Heart right ventricle (tissue), 16 donors: ENCODE data around the gene ACR. TPM values are rescaled to one million over a fixed set of nuclear protein-coding genes. Genes with fewer than 3 reads are reported as not detected.
"Not testable (repeated sequence)": the region's sequence is repeated elsewhere in the genome, so short reads cannot be mapped to it uniquely, and the experiment has no call there.

Source experiments
- ATAC-seq, 8 donors: fragments of 200-7000 bp; cut with Tn5 transposase; one replicate each; pipeline ENCODE4 v1.9.1; 2020; ENCODE audit warnings: mild to moderate bottlenecking in 8 of 8, moderate library complexity in 8 of 8, moderate number of reproducible peaks in 1 of 8
- DNase-seq, 2 donors: peaks; one replicate each; pipeline ENCODE4 v3.0.0-alpha.2; 2020
- H3K27ac ChIP-seq, 10 donors: fragments of 200-600 bp; sonication (generic) in 2 of 10; one replicate each; pipeline versions ENCODE4 v1.5.0 to v1.8.0; 2020 to 2022; ENCODE audit warnings: mild to moderate bottlenecking in 3 of 10
- H3K27me3 ChIP-seq, 7 donors: fragments of 200-600 bp; one replicate each; pipeline ENCODE4 v1.8.0; 2021 to 2022; ENCODE audit warnings: mild to moderate bottlenecking in 2 of 7
- H3K36me3 ChIP-seq, 9 donors: fragments of 200-600 bp; sonication (generic) in 1 of 9; one replicate each; pipeline versions ENCODE4 v1.5.0 to v1.8.0; 2020 to 2022; ENCODE audit warnings: mild to moderate bottlenecking in 2 of 9
- H3K4me1 ChIP-seq, 9 donors: fragments of 200-600 bp; sonication (generic) in 1 of 9; one replicate each; pipeline versions ENCODE4 v1.5.0 to v1.8.0; 2020 to 2022; ENCODE audit warnings: mild to moderate bottlenecking in 4 of 9
- H3K4me3 ChIP-seq, 10 donors: fragments of 200-600 bp; sonication (generic) in 2 of 10; one replicate each; pipeline versions ENCODE4 v1.5.0 to v1.8.0; 2020 to 2022; ENCODE audit warnings: mild to moderate bottlenecking in 7 of 10, moderate library complexity in 2 of 10
- H3K9me3 ChIP-seq, 11 donors: fragments of 200-600 bp in 10 of 11; sonication (generic) in 2 of 11; one replicate each; pipeline versions ENCODE4 v1.5.0 to v1.8.0; 2013 to 2022; ENCODE audit warnings: mild to moderate bottlenecking in 2 of 11, control low read depth in 1 of 11, moderate library complexity in 1 of 11
- CTCF ChIP-seq, 9 donors: fragments of 200-600 bp; sonication (generic) in 2 of 9; IDR thresholded peaks; one replicate each; pipeline versions ENCODE4 v1.5.0 to v1.8.0; 2021 to 2022; ENCODE audit warnings: antibody characterized with exemption in 9 of 9, mild to moderate bottlenecking in 5 of 9, moderate library complexity in 1 of 9
- WGBS, 2 donors: extraction: QIAGEN DNeasy Blood & Tissue Kit; methylation state at CpG; one replicate each; pipeline ENCODE4 v1.1.7; 2013; ENCODE audit warnings: inconsistent platforms in 1 of 2; 5-methylcytosine and 5-hydroxymethylcytosine counted together
- intact Hi-C, 10 donors: fragments of 100-400 bp; cut with DNase I; formaldehyde crosslinking; loops; one replicate each; pipeline versions ENCODE4 v1.11.1 to v1.14.2; 2022
- polyA plus RNA-seq, 2 donors: library from polyadenylated mRNA; stranded (reverse); fragments of 200-250 nt; gene quantifications; one replicate each; pipeline ENCODE4 v1.2.3, GENCODE V29; 2013
- total RNA-seq, 10 donors: library from RNA; stranded (reverse); fragmentation: NEBNext Ultra II Directional in 3 of 10; extraction: Animal tissue kit (Norgen Biotek cat#: 25700) in 3 of 10; gene quantifications; one replicate each; pipeline versions ENCODE4 v1.2.1 to v1.2.4, GENCODE V29; 2021 to 2023
- donor health status: Arrhythmogenic right ventricular cardiomyopathy.
- donor health status: ischemic (EF 13 %, LVEDD 7.1; RV severe dilation, severe dysfunction).
- donor health status: healthy with polysubstance abuse.
- donor health status: DM: no; HTN: yes; CAD: no.
- donor health status: DM: no; HTN: no; CAD: no.
- donor health status: ischemic (EF 25% LVEDD 6.9; RV normal size, moderate dysfunction).
- donor health status: ischemic (EF 25% LVEDD 5.7; RV mildly dilated, moderate dysfunction).
- donor health status: healthy.
- donor health status: DM: yes; HTN: yes; CAD: no.
- donor health status: Ischemic cardiomyopathy.
- donor health status: ischemic (EF 35%, LVEDD 5.7; RV mildly dilated, moderate dysfunction).
- donor health status: nonischemic (EF 11% LVEDD 7.7; RV severe dilation, severe dysfunction).
- donor health status: DM: yes; HTN: yes; CAD: no.
- donor health status: PGD.
- donor health status: ischemic (EF 29% LVEDD 5.4; RV normal size, mild dysfunction).
- donor health status: nonischemic (EF 23%, LVEDD 6.1; RV moderate dilation, normal function).

Gene ACR
- total and polyA plus RNA-seq, 12 donors: 0.13 to 1.1 (median 0.50) TPM; not detected in 1

GRCh38 chr22:50775132-50775531 is 37.1 kb downstream of the ACR start:
- H3K27ac ChIP-seq, H3K27me3 ChIP-seq, intact Hi-C loops, H3K4me3 ChIP-seq, H3K4me1 ChIP-seq, H3K9me3 ChIP-seq: not testable (repeated sequence)
- 31 to 38% methylated on average over 12 of the region's 12 CpGs for WGBS, 2 donors
- DNase-seq (peak; percentile 17 to 21), ATAC-seq (peak in 7 of 8 donors; percentile 37 to 72 (median 58))
- peaks cover 0 to 23% (median 0%) of the 10 kb centered on the region in 9 donors for H3K36me3 ChIP-seq
- peak in 7 of 9 donors; percentile 32 to 54 (median 38) for TF ChIP-seq CTCF (IDR thresholded peaks at IDR 0.05)

- DNase-seq, H3K9me3 ChIP-seq, H3K27me3 ChIP-seq, H3K4me1 ChIP-seq, intact Hi-C loops, H3K4me3 ChIP-seq, H3K27ac ChIP-seq, ATAC-seq: not testable (repeated sequence)
- peaks cover 0 to 29% (median 0%) of the 10 kb centered on the region in 9 donors for H3K36me3 ChIP-seq
- WGBS, 2 donors: 92 to 93% methylated on average over 5 of the region's 5 CpGs
These were observed 39.6 kb downstream of the ACR start for GRCh38 chr22:50777631-50778030.

- H3K9me3 ChIP-seq, ATAC-seq, intact Hi-C loops, H3K27ac ChIP-seq, H3K4me3 ChIP-seq, H3K27me3 ChIP-seq, H3K4me1 ChIP-seq, DNase-seq: not testable (repeated sequence)
- peaks cover 0 to 27% (median 0%) of the 10 kb centered on the region in 9 donors for H3K36me3 ChIP-seq
- WGBS, 2 donors: 86 to 90% methylated on average over 4 of the region's 4 CpGs
These were observed 42.2 kb downstream of the ACR start for GRCh38 chr22:50780244-50780643.

- WGBS, 2 donors: 83 to 84% methylated on average over 2 of the region's 3 CpGs
These were observed 44.2 kb downstream of the ACR start for GRCh38 chr22:50782253-50782652.

GRCh38 chr22:50783033-50783879 is 45.3 kb downstream of the ACR start, which contains the start of gene RABL2B:
RABL2B (minus strand) TSS chr22:50783636; CDS start chr22:50782294, 1,342 bp downstream.
- H3K27me3 ChIP-seq, H3K9me3 ChIP-seq, intact Hi-C loops, H3K4me1 ChIP-seq: not testable (repeated sequence)
- ATAC-seq (peak; percentile 96 to 99 (median 98)), DNase-seq (peak; percentile 88 to 91)
- WGBS, 2 donors: 0% methylated on average over 49 to 55 of the region's 77 CpGs
- H3K27ac ChIP-seq: peak within 1 kb of the TSS in 5 of 10 donors; percentile 19 to 60 (median 52)
- peak within 1 kb of the TSS; percentile 18 to 62 (median 60) for H3K4me3 ChIP-seq
- peaks cover 0 to 12% (median 0%) of the 10 kb centered on the region in 9 donors for H3K36me3 ChIP-seq

More at GRCh38 chr22:50782253-50782652, 44.2 kb downstream of the ACR start:
- H3K4me1 ChIP-seq, DNase-seq, ATAC-seq, H3K4me3 ChIP-seq, intact Hi-C loops, H3K9me3 ChIP-seq, H3K27me3 ChIP-seq, H3K27ac ChIP-seq: not testable (repeated sequence)
- peaks cover 0 to 15% (median 0%) of the 10 kb centered on the region in 9 donors for H3K36me3 ChIP-seq

GRCh38 chr22:50783880-50784276 is 45.9 kb downstream of the ACR start:
- 0 to 2% methylated on average over 6 to 7 of the region's 16 CpGs for WGBS, 2 donors
- peak; percentile 4 to 33 (median 22) for ATAC-seq
- H3K4me1 ChIP-seq, DNase-seq, intact Hi-C loops, H3K9me3 ChIP-seq, H3K27me3 ChIP-seq: not testable (repeated sequence)
- peaks cover 0 to 12% (median 0%) of the 10 kb centered on the region in 9 donors for H3K36me3 ChIP-seq
- peak overlapping the region in 5 of 10 donors; percentile 12 to 60 (median 52) for H3K27ac ChIP-seq
- peak overlapping the region in 9 of 10 donors; percentile 46 to 62 (median 61) for H3K4me3 ChIP-seq

- intact Hi-C loops, H3K9me3 ChIP-seq, H3K4me3 ChIP-seq, H3K4me1 ChIP-seq, ATAC-seq, H3K27ac ChIP-seq, H3K27me3 ChIP-seq, H3K36me3 ChIP-seq, DNase-seq: not testable (repeated sequence)
- 83 to 86% methylated on average over 5 of the region's 5 CpGs for WGBS, 2 donors
These were observed 47.3 kb downstream of the ACR start for GRCh38 chr22:50785289-50785688.

GRCh38 chr22:50786936-50787335 is 48.9 kb downstream of the ACR start:
- H3K9me3 ChIP-seq, intact Hi-C loops, H3K36me3 ChIP-seq, DNase-seq, H3K27ac ChIP-seq, H3K4me1 ChIP-seq, H3K27me3 ChIP-seq, H3K4me3 ChIP-seq, ATAC-seq: not testable (repeated sequence)
- WGBS, 2 donors: 47 to 74% methylated on average over 3 of the region's 5 CpGs
